ENCODE results near the gene ACTR6.
"Not testable (repeated sequence)": the region's sequence is repeated elsewhere in the genome, so short reads cannot be mapped to it uniquely, and the experiment has no call there.

The ACTR6 gene

DNA sequence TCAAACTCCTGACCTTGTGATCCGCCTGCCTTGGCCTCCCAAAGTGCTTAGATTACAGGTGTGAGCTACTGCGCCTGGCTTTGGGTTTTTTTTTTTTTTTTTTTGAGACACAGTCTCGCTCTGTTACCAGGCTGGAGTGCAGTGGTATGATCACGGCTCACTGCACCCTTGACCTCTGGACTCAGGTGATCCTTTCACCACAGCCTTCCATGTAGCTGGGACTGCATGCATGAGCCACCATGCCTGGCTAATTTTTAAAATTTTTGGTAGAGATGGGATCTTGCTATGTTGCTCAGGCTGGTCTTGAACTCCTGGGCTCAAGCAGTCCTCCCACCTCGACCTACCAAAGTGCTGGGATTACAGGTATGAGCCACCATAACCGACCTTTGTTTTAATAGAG, 21.6 kb downstream of the ACTR6 start:
- not testable (repeated sequence) for DNase-seq

- DNase-seq = no peak
Measured at GRCh38 chr12:100225491-100225890, 24.9 kb downstream of the ACTR6 start.

- no peak for DNase-seq
Measured at GRCh38 chr12:100229036-100229635, 28.5 kb downstream of the ACTR6 start.

- no peak for DNase-seq
Measured at GRCh38 chr12:100229876-100230275, 29.3 kb downstream of the ACTR6 start.

- not testable (repeated sequence) for DNase-seq
Measured at GRCh38 chr12:100231873-100232272, 31.3 kb downstream of the ACTR6 start.

- DNase-seq = no peak
Measured at GRCh38 chr12:100234166-100234565, 33.6 kb downstream of the ACTR6 start.

GRCh38 chr12:100234591-100235304, 34.1 kb downstream of the ACTR6 start:
- DNase-seq = peak; percentile 17

GRCh38 chr12:100238801-100239200, 38.2 kb downstream of the ACTR6 start:
- DNase-seq = no peak

GRCh38 chr12:100239589-100239988, 39.0 kb downstream of the ACTR6 start:
- no peak for DNase-seq

GRCh38 chr12:100243137-100243536, 42.5 kb downstream of the ACTR6 start:
- no peak for DNase-seq

GRCh38 chr12:100247765-100248164, 47.1 kb downstream of the ACTR6 start:
- DNase-seq = no peak

DNA sequence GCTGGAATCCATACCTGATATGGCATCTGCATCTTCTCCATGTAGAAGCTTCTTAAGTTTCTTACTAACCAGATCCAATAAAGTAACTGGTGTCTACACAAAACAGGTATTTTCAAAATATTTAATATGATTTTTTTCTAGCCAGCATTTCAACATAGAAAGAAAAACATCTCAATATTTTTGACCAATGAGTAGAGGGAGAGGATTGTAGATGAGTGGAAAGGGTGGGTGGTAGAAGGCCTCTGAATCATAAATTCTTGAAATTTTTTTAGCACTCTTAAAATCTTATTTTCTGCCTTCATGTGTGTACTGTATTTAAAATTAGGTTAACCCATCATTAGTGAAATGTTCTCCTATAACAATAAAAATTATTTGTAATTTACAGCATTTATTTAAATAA, 48.3 kb downstream of the ACTR6 start:
- DNase-seq = no peak

GRCh38 chr12:100249941-100250340, 49.3 kb downstream of the ACTR6 start:
- DNase-seq = no peak

- DNase-seq = peak; percentile 75
Measured at GRCh38 chr12:100251917-100252316, 51.3 kb downstream of the ACTR6 start.

- no peak for DNase-seq
Measured at GRCh38 chr12:100253437-100253836, 52.8 kb downstream of the ACTR6 start.

DNA sequence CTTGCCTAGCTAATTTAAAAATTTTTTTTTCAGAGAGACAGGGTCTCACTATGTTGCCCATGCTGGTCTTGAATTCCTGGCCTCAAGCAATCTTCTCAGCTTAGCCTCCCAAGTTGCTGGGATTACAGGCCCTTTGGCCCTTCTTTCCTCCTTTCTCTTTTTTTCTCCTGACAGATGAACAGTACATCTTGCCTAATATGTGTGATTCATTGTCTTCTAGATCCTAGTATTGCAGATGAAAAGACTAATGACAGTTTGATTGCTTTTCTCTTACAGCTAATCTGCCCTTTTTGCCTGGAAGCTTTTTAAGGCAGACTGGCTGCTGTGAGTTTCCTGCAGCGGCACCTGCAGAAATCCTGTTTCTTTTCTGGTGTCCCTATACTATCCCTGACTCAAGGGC, 54.3 kb downstream of the ACTR6 start:
- DNase-seq = no peak

DNA sequence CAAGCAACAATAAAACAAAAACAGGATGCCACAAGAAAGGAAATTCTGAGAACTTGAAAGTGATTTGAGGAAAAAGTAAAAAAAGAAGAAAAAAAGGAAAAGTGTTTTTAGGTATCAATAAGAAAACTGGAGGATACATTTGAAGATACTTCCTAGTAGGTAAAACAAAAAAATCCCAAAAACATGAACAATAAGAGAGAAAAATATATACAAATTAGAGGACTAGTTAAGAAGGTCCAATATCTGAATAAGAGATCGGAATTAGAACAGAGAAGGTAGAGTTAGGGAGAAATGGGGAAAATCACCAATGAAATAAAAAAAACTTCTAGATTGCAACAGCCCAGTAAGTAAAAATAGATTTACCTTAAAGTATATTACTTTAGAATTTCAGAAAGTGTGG, 57.5 kb downstream of the ACTR6 start:
- no peak for DNase-seq

GRCh38 chr12:100263131-100263530, 62.5 kb downstream of the ACTR6 start:
- DNase-seq = no peak

- DNase-seq = not testable (repeated sequence)
Measured at GRCh38 chr12:100265107-100265506, 64.5 kb downstream of the ACTR6 start.

- DNase-seq = no peak
Measured at GRCh38 chr12:100265732-100266584, 65.3 kb downstream of the ACTR6 start.

GRCh38 chr12:100266585-100266834, 65.9 kb downstream of the ACTR6 start:
- DNase-seq = no peak

- DNase-seq = peak; percentile 91
Measured at GRCh38 chr12:100266835-100267602, 66.4 kb downstream of the ACTR6 start, which contains the start of the genes DEPDC4 and SCYL2. Gene DEPDC4, minus strand, starts transcription at chr12:100267079. Its CDS starts 3 bp downstream, at chr12:100267076. Gene SCYL2, plus strand, starts transcription at chr12:100267177. Its CDS starts 15,794 bp downstream, at chr12:100282971.
